Measurements from ENCODE around the gene RNF44. TPM values are rescaled to one million over a fixed set of nuclear protein-coding genes. Genes with fewer than 3 reads are reported as not detected.

Gene RNF44
- total and polyA plus RNA-seq, 2 of the 13 experiments (the other 11 are each of a cell fraction or from before 2014, with no cell fraction given): 9.2 to 16.8 TPM

DNA sequence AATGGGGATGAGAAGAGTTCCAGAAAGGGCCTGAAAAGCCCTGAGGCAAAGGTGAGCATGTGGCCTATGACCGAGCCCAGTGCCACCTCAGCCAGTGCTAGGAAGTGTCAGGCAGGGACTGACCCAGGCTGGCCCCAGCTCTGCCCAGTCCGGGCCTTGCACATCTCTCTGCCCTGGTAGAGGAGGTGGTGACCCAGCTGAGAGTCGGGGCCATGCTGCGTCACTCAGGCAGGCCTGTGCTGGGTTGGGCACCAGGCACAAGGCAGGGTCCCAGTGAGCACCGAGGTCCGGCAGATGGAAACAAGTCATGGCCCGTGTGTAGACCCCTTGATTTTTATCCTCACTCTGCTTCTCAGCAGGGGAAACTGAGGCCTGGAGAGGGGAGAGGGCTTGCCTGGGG is 12.7 kb upstream of the RNF44 start (continued):
- TF ChIP-seq, protein P1, sequence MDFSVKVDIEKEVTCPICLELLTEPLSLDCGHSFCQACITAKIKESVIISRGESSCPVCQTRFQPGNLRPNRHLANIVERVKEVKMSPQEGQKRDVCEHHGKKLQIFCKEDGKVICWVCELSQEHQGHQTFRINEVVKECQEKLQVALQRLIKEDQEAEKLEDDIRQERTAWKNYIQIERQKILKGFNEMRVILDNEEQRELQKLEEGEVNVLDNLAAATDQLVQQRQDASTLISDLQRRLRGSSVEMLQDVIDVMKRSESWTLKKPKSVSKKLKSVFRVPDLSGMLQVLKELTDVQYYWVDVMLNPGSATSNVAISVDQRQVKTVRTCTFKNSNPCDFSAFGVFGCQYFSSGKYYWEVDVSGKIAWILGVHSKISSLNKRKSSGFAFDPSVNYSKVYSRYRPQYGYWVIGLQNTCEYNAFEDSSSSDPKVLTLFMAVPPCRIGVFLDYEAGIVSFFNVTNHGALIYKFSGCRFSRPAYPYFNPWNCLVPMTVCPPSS (IDR thresholded peaks at IDR 0.05): no peak
- TF ChIP-seq ZBTB1 (CRISPR knock-in tag; IDR thresholded peaks at IDR 0.05; ENCODE audit: borderline replicate concordance) (no peak), ZBTB38 (CRISPR knock-in tag; IDR thresholded peaks at IDR 0.05) (no peak), SCMH1 (CRISPR knock-in tag; IDR thresholded peaks at IDR 0.05; ENCODE audit: borderline replicate concordance) (no peak), PREB (CRISPR knock-in tag; IDR thresholded peaks at IDR 0.05) (no peak), CCAR2 (optimal IDR thresholded peaks at IDR 0.05; ENCODE audit: low read depth, low read length) (no peak), ZBTB7B (CRISPR knock-in tag; IDR thresholded peaks at IDR 0.05) (no peak), KLF11 (CRISPR knock-in tag; IDR thresholded peaks at IDR 0.05) (no peak), TCF12 (IDR thresholded peaks at IDR 0.05) (no peak), TCF12 (CRISPR knock-in tag; IDR thresholded peaks at IDR 0.05) (peak; percentile 22; the same call in 1 of the 2 replicates), NPAS2 (CRISPR knock-in tag; IDR thresholded peaks at IDR 0.05; ENCODE audit: borderline replicate concordance) (no peak), MNT (IDR thresholded peaks at IDR 0.05) (no peak), ZC3H4 (CRISPR knock-in tag; IDR thresholded peaks at IDR 0.05; ENCODE audit: borderline replicate concordance) (no peak), CEBPZ (IDR thresholded peaks at IDR 0.05; ENCODE audit: low read length) (no peak)
- TF ChIP-seq, protein P2, sequence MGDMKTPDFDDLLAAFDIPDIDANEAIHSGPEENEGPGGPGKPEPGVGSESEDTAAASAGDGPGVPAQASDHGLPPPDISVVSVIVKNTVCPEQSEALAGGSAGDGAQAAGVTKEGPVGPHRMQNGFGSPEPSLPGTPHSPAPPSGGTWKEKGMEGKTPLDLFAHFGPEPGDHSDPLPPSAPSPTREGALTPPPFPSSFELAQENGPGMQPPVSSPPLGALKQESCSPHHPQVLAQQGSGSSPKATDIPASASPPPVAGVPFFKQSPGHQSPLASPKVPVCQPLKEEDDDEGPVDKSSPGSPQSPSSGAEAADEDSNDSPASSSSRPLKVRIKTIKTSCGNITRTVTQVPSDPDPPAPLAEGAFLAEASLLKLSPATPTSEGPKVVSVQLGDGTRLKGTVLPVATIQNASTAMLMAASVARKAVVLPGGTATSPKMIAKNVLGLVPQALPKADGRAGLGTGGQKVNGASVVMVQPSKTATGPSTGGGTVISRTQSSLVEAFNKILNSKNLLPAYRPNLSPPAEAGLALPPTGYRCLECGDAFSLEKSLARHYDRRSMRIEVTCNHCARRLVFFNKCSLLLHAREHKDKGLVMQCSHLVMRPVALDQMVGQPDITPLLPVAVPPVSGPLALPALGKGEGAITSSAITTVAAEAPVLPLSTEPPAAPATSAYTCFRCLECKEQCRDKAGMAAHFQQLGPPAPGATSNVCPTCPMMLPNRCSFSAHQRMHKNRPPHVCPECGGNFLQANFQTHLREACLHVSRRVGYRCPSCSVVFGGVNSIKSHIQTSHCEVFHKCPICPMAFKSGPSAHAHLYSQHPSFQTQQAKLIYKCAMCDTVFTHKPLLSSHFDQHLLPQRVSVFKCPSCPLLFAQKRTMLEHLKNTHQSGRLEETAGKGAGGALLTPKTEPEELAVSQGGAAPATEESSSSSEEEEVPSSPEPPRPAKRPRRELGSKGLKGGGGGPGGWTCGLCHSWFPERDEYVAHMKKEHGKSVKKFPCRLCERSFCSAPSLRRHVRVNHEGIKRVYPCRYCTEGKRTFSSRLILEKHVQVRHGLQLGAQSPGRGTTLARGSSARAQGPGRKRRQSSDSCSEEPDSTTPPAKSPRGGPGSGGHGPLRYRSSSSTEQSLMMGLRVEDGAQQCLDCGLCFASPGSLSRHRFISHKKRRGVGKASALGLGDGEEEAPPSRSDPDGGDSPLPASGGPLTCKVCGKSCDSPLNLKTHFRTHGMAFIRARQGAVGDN (CRISPR knock-in tag; IDR thresholded peaks at IDR 0.05): peak; percentile 60
- TF ChIP-seq, protein P3, sequence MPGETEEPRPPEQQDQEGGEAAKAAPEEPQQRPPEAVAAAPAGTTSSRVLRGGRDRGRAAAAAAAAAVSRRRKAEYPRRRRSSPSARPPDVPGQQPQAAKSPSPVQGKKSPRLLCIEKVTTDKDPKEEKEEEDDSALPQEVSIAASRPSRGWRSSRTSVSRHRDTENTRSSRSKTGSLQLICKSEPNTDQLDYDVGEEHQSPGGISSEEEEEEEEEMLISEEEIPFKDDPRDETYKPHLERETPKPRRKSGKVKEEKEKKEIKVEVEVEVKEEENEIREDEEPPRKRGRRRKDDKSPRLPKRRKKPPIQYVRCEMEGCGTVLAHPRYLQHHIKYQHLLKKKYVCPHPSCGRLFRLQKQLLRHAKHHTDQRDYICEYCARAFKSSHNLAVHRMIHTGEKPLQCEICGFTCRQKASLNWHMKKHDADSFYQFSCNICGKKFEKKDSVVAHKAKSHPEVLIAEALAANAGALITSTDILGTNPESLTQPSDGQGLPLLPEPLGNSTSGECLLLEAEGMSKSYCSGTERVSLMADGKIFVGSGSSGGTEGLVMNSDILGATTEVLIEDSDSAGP (CRISPR knock-in tag; IDR thresholded peaks at IDR 0.05; ENCODE audit: borderline replicate concordance): no peak; the same call in 1 of the 2 replicates

Data from HepG2 (cell line).